HL-60/S4 (cell line): ENCODE results near the gene MYH10.

ENCODE experiments used
- in situ Hi-C: fragments of 300-500 bp; cut with MboI; formaldehyde crosslinking; loops from 2 replicates; pipeline ENCODE4 v1.14.3; 2022; ENCODE audit warnings: low sequenced_read_pairs

The MYH10 gene

DNA sequence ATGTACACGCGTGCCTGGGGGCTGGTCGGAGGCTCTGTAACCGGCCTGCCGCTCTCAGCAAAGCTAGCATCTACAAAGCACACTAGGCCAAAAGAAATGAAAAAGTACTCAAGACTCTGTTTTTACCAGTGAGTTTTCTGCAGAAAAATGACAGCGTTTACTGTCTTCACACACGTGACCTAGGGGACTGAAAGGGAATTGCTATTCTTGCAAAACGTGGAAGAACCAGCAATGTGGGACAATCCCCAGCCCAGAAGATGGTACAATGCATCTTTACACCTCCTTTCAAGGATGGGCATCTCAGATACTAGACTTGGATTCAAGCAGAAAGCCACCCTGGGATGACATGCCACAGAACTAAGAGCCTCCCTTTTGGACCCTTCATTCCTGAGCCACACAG lies 153.4 kb downstream of the MYH10 start:
- in situ Hi-C loops = no loop called here

DNA sequence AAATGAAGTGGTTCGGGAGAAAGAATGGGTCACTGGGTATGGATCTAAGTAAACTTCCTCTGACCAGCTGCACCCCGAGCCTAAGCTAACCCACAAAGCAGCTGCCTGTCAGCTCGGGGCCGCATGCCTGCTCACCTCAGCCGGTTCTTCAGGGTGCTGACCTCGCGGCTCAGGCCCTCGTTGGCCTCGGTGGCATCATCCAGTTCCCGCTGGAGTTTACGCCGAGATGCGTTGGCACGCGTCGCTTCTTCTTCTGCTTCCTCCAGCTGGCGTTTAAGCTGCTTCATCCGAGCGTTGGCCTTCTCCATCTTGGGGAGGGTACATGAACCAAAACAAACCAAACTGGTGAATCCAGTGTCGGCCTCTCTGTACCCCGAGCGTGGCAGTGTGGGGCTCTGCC lies 153.8 kb downstream of the MYH10 start:
- in situ Hi-C loops = no loop called here

DNA sequence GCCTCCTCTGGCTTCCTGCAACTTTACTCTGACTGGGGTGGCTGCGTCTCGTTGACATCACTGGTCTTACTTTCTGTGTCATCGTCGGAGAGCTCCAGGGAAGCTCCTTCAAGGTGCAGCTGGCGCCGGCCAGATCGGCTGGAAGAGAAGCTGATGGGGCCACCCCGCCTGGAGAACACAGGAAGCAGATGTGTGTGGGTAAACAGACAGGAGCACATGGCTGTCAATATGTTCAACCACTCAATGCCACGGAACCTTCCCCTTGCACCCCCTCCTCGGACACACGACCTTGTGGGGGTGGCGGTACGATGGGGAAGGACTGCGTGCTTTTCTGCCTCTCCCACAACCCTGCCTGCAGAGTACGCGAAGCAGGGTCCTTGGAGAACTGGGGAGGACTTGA lies 154.7 kb downstream of the MYH10 start:
- in situ Hi-C loops = no loop called here

DNA sequence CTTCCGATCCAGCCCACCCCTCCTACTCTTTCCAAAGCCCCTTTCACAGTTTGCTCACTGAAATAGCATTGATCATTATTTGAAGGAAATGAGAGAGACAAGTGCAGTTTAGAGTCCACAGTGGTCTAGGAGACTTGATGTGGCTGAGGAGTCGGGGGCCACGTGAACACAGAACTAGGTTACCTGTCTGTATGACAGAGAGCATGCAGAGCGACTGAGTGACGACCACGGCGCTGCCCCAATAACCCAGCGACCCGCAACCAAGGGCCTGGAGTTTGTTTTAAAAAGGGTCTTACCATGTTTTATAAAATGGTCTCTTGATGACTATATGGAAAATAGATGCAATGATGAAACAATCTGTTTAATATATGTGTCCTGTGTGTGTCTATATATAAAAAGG lies 155.3 kb downstream of the MYH10 start:
- in situ Hi-C loops = no loop called here

DNA sequence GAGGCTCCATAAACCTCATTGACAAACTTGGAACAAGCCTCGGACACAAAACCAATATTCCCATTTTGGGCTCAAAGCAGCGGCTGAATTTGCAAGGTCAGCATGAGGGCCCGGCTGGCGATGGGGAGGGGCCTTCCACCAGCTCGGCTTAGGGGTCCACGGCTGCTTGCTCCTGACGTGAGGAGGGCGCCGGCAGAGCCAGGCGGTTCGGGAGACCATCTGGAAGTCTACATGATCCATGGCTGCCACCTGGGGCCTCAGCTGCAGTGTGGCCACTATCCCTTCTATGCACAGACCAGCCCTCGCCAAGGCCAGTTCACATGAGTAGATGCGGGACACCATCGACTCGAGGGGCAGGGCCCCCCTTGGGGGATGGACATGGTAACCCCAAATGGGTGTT lies 155.7 kb downstream of the MYH10 start:
- in situ Hi-C loops = no loop called here

DNA sequence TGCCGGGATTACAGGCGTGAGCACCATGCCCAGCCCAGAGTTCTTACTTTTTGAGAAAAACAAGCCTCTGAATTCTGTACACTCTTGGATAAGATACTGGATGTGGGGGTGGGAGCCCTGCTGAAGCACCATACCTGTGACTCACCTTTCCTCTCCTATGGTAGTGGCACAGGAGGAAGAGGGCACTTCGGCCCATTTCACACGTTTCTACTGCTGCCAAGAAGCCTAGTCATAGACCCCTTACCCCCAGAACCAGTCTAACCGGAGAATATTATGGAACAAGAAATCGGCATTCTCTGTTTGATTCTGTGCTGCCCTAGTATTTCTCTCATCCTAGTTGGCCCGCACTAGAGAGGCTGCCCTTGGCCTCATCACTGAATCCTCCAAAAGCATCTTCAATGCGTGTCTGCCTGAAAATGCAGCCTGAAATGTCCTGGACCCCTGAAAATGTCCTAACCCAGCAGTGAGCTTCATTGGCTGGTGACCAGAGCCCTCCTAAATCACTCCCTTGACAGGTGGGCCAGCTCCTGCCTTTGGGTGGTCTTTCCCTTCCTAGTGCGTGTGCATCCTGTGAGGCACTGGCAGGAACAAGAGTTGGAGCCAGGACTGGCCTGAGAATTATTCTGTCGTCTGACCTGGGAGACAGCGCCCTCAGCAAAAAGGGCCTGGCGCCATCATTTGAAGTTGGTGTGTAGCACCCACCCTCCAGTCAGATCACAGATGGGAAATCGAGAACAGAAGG lies 156.9 kb downstream of the MYH10 start:
- in situ Hi-C loops = no loop called here

DNA sequence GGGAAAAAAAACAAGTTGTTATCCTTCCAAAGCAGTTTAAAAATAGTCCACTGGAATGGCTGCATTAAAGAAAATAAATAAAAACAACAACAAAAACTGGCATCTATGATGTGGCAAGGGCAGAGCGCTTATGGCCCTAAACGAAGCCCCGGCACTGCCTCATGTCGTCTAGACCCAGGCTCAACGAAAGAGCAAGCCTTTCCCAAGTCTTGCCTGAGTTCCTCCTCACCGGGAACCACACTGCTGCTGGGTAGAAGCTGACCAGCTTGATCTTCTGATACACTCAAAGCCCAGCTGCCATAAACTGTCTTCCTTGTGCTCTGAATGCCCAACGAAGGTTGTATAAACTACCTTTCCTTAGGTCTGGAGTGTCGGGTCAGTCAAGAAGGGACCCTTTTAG lies 157.9 kb downstream of the MYH10 start:
- in situ Hi-C loops = no loop called here

DNA sequence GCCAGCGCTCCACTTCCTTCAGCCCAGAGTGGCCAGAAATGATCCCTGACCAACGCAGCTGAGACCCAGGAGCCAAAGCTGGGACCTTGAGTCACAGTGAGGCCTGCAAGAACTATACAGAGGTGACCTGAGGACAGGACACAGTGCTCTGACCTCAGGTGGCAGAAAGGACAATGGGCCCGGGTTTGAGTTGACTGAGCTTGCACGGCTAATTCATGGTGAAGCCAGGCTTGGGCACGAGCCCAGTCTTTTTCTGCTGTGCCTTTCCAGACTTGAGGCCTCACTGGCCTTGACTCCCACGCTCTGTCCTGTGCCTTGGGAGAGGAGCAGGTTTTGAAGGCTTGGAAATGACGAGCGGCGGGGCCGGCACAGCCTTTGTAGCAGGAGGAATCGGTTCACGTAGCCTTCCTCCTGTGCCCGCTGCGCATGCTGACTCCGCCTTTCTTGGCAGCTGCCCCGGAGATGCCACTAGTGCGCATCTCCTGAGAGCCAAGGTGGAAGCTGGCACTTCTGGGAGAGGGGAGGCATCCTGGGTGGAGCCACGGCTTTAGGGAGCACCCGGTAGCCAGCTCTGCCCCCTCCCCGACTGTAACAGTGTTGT lies 160.0 kb downstream of the MYH10 start:
- in situ Hi-C loops = no loop called here

DNA sequence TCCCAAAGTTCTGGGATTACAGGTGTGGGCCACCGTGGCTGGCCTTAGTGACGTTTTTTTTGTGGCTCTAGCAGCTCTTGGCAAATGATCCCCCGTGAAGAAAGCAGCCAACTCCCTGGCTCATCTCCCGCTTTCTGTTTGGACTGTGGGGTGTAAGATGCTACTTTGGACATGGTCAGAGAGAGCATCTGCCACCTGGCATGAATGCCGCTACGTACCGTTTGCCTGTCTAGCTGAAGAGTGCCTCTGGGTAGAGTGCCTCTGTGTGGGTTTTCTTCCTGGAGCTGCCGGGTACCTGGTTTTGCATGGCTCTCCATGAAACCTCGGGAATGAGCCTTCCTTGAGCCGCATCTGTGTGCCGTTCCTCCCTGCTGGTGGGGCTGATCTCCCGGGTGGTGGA lies 160.6 kb downstream of the MYH10 start:
- in situ Hi-C loops = no loop called here

DNA sequence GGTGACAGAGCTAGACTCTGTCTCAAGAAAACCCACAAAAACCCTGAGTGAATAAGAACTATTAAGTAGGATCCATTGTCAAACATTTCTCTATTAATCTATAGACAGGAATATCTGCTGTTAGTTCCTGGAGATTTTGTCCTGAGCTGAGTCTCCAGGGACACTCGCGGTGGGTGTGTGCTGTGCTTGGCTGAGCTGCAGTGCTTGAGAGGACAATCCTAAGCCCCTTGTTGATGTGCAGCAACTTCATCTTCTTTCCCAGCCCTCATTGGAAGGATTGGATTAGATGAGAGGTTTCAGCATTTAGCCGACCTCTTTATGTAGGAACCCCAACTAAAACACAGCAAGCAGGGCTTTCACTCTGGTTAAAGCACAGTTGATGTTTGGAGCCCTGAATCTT lies 161.5 kb downstream of the MYH10 start:
- in situ Hi-C loops = no loop called here

DNA sequence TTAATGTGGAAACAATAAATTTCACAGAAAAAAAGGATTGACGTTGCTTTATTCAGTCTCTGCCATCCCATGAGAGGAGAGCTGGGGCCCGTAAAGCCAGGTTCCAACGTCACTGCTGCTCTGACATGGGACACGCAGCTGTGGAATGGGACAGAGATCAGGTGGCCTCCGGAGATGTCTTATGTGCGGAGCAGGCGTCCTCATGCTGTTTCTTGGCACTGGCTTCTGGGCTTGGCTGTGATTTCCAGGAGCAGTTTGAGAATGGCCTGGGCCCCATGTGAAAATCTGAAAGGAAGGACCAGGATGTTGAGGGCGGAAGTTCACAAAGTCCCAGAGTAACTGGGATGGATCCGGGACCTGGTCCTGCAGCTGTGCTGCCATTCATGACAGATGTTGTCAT lies 162.4 kb downstream of the MYH10 start:
- in situ Hi-C loops = no loop called here

DNA sequence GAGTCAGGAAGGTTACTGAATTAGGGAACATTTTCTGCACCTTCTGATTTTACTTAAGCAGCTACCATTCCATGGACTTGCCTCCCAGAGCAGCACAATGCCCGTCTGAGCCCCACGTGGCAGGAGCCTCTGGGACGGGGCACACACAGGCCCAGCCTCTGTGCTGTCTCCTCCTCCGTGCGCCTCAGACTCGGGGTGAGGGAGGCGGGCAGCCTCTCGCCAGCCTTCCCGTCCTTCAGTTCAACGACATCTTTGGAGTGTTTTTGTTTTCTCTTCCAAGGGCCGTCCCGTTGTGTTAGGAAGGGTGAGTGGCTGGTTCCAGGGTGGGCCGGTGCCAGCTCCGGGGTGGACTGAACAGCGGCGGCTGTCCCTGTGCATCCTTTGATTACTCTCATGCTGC lies 163.0 kb downstream of the MYH10 start:
- in situ Hi-C loops = no loop called here

DNA sequence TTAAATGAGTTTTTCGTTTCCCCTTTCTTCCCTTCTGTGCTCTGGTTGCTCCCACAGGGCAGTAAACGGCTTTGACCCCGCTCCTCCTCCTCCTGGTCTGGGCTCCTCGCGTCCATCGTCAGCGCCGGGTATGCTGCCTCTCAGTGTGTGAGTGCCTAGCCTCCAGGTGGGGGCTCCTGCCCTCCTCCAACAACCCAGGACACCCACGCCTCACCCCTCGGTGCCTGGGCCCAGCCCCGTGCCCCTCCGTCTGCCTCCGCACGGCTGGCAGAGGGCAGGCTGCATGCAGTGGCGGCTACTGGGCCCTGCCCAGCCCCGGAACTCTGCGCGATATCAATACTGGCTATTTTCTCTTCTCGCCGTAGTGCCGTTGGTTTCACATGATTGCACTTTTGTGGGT lies 163.7 kb downstream of the MYH10 start:
- in situ Hi-C loops = no loop called here

DNA sequence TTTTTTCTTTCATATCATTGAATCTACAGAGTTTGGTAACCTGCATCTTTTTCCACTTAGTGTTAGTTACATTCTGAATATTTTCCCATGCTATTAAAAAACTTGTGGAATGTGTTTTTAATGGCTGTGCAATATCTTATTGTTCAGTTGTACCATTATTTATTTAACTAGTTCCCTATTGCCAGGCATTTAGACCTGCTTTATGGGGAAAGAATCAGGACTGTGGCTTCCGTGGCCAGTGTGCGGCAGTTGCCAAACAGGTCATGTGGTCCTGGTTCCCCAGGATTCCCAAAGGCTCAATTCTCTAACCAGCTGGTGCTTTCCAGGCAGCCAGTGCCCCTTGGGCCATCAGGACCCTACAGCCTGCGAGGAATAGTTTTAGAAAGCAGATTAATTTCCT lies 164.1 kb downstream of the MYH10 start:
- in situ Hi-C loops = no loop called here

DNA sequence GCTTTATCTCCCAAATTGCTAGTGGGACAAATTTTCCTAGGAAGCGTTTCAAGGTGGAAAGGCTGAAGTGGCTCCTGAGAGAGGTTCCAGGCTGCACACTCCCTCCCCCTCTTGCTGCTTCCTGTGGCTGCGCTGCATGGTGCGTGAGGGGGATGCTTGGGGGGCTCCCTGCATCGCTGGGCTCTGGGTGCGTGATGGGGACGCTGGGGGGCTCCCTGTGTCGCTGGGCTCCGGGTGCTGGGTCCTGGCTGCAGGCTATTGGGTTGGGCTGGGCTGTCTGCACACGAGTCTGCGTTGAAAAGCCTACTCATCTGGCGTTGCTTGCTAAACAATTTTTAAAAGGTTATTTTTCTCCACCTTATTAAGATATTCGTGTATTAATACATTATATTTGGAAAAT lies 164.8 kb downstream of the MYH10 start:
- in situ Hi-C loops = no loop called here

DNA sequence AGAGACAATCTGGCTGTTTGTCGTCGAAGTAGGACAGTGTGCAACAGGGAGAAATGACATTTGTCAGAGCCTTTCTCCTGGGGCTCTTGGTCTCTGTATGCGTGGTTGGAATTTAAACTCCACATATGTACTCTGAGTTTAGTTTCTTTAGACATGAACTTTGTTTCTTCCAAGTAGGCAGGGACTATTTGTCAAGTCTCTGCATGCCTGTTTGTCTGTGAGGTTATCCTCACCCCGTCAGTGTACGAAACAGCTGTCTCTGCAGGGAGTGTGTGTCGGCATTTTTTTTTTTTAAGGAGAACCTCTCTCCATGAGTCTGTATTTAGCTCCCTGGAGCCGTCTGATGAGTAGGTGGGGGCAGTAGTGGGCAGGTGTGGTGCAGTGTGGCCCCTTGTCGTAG lies 165.2 kb downstream of the MYH10 start:
- in situ Hi-C loops = no loop called here

DNA sequence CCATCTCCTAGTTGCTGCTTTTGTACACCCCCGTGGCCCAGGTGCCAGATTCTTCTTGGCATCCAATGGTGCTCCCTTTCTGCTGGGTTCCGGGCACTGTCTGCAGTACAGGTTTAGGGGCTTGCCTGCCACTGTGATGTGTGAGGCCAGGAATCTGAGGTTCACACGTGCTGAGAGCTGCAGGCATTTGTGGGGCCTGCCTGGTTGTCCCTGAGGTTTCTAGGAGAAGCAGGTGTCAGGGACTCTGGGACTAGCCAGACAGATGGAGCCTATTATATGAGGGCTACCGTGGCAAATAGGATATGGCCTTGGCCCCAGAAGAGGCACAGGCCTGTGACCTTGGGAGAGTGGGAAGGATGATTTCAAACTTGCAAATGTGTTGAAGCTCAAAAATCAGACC lies 165.6 kb downstream of the MYH10 start:
- in situ Hi-C loops = no loop called here

DNA sequence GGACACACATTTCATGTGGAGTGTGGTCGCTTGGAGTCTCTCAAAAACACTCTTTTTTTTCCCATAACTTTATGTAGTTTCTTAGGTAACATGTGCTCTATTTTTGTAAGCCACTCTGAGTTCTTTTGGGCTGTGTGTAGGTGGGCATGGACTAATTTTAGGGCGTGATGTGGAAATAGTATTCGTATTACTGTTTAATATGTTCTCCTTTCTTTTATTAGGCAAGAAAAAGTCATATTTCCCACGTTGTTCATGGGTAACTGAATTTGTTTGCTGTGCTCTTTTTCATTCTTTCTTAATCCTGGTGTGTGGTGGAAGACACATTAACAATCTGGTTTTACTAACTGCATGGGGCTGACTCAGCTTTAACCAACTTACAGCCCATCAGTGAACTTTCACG lies 167.4 kb downstream of the MYH10 start:
- in situ Hi-C loops = no loop called here

DNA sequence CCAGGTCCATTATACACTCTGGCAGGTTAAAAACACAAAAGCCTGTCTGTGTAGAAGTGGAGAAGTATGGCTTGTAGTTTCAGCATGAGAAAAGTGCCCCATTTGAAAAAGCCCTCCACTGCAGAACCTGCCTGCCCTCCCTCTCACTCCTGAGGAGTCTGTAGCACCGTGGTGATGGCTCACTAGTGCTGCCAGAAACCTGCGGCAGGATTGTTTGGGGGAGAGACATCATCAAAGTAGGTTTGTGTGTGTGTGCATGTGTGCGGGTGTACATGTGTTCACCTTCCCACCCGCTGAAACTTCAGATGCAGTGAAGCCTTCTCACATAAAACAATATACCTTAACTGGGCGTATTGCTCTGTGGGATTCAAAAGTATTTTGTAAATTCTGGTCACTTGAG lies 168.0 kb downstream of the MYH10 start:
- in situ Hi-C loops = no loop called here

DNA sequence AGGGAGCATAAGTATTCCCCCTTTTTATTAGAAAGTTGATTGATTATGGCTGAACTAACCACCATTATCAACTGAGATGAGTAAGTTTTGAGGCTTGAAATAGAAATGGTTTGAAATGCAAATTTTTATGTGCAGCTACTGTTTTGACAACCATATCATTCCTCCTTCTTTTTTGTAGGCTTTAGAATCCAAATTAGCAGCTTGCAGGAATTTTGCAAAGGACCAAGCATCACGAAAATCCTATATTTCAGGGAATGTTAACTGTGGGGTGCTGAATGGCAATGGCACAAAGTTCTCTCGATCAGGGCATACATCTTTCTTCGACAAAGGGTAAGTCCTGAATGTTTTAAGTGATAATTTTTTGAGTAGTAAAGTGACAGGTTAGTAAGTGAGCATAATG lies 170.7 kb downstream of the MYH10 start:
- in situ Hi-C loops = no loop called here

DNA sequence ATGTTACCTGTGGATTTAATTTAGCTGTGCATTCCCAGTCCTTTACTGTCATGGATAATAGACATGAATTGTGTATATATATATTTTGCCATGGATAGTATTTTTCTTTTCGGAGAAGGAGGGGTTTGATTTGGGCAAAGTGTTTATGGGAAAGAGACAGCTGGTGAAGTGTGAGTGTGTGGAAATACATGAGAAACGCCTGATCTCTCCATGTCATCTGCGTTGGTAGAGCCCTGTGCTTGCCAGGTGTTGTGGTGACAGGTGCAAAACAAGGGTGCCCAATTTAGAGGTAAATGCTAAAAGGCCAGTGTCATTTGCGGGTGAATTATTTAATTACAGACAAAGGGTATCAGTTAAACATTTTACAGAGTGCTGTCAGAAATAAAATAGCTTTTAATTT lies 171.4 kb downstream of the MYH10 start:
- in situ Hi-C loops = no loop called here

DNA sequence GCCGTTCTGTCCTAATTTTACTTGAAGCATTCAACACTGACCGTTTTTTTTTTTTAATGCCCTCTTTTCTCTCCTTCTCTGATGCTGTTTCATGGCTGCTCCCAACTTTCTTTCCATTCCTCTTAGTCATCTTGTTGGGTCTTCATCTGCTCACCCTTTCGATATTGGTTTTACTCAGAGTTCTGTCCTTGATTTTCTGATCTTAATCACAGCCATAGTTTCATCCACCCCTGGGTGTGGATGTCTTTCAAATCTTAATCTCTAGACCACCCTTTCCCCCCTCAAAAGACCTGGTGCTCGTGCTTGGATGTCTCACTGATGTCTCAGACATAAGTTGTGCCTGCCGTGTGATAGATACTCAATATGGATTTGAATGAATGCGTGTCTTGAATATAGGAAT lies 172.4 kb downstream of the MYH10 start:
- in situ Hi-C loops = no loop called here

DNA sequence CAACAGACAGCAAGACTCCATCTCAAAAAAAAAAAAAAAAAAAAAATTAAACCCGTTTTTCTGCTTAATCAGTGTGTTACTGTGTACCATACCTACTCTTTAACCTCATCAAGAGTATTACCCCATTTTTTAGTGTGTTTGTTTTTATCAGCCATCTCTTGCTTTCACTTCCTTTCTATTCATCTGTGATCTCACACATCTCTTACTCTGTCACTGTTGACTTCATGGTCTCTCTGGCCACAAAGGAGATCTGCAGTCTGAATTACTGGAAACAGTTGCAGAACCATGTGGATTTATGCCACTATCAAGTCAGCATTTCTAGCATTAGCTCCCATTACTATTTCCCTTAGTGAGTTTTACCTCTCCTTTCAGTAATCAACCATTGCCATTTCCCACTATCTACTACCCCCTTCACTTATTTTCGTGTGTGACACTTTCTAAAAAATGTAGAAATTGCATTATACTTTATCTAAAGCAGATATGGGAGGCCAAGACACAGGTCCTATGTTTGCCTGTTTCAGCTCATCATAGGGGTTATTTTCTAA lies 174.8 kb downstream of the MYH10 start:
- in situ Hi-C loops = no loop called here
